Measurements from ENCODE around the gene FBXL14.

DNA sequence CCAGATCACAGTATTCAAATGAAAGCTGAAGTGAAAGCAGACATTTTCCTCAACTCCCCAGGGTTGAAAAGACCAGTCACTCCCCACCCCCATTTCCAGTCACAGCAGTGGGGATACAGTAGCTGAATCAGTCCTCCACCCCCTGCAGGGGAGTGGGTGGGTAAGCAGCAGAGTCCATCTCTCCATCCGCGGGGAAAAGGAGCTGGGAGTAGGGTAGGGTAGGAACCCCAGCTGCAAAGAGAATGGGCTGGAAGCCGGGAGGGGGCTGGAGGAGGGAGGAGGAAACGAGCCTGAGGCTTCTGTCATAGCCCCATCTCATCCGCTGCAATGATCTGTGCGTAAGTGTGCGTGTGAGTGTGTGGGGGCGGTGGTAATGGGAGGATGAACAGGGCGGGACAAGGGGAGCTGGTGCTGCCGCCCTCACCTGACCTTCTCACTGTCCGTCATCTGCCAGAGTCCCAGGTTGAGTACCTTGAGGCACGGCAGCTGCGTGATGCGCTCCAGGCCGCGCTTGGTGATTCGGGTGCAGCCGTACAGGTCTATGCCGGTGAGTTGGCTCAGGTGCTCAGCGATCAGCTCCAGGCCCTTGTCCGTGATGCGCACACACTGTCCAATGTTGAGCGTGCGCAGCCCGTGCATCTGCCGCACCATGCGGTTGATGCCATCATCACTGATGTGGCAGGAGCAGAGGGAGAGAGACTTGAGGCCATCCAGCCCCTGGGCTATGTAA lies 1.8 kb downstream of the FBXL14 start:
- no peak for TF ChIP-seq CTCF (IDR thresholded peaks at IDR 0.05; ENCODE audit: insufficient read depth, low read length, poor library complexity, severe bottlenecking)
- TF ChIP-seq EZH2phosphoT487 (conservative IDR thresholded peaks at IDR 0.05; ENCODE audit: low read length), result no peak

Measured in SU-DHL-6 (cell line).